ENCODE results near the gene PCNX3.

The PCNX3 gene

GRCh38 chr11:65685981-65686380, 70.4 kb downstream of the PCNX3 start:
- H3K4me3 ChIP-seq (replicated peaks in 1 of 2; ENCODE audit: low read depth in 2 of 2, low read length in 2 of 2) = no peak overlapping the region
- peak in 1 of 2 donors; percentile 30 for DNase-seq (ENCODE audit: low read depth in 2 of 2)
- TF ChIP-seq, protein P1, sequence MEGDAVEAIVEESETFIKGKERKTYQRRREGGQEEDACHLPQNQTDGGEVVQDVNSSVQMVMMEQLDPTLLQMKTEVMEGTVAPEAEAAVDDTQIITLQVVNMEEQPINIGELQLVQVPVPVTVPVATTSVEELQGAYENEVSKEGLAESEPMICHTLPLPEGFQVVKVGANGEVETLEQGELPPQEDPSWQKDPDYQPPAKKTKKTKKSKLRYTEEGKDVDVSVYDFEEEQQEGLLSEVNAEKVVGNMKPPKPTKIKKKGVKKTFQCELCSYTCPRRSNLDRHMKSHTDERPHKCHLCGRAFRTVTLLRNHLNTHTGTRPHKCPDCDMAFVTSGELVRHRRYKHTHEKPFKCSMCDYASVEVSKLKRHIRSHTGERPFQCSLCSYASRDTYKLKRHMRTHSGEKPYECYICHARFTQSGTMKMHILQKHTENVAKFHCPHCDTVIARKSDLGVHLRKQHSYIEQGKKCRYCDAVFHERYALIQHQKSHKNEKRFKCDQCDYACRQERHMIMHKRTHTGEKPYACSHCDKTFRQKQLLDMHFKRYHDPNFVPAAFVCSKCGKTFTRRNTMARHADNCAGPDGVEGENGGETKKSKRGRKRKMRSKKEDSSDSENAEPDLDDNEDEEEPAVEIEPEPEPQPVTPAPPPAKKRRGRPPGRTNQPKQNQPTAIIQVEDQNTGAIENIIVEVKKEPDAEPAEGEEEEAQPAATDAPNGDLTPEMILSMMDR (IDR thresholded peaks at IDR 0.05; ENCODE audit: low read depth, low read length) = no peak
